ENCODE results near the gene CYSRT1.

The CYSRT1 gene

GRCh38 chr9:137271696-137272076 is 46.7 kb downstream of the CYSRT1 start:
- no peak for DNase-seq (ENCODE audit: low read depth)
- H3K4me3 ChIP-seq (ENCODE audit: low read length): no peak overlapping the region
- TF ChIP-seq, protein P1, sequence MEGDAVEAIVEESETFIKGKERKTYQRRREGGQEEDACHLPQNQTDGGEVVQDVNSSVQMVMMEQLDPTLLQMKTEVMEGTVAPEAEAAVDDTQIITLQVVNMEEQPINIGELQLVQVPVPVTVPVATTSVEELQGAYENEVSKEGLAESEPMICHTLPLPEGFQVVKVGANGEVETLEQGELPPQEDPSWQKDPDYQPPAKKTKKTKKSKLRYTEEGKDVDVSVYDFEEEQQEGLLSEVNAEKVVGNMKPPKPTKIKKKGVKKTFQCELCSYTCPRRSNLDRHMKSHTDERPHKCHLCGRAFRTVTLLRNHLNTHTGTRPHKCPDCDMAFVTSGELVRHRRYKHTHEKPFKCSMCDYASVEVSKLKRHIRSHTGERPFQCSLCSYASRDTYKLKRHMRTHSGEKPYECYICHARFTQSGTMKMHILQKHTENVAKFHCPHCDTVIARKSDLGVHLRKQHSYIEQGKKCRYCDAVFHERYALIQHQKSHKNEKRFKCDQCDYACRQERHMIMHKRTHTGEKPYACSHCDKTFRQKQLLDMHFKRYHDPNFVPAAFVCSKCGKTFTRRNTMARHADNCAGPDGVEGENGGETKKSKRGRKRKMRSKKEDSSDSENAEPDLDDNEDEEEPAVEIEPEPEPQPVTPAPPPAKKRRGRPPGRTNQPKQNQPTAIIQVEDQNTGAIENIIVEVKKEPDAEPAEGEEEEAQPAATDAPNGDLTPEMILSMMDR (conservative IDR thresholded peaks at IDR 0.05; ENCODE audit: low read length): no peak

- DNase-seq (ENCODE audit: low read depth): no peak
- TF ChIP-seq, protein P1 (conservative IDR thresholded peaks at IDR 0.05; ENCODE audit: low read length): no peak
- H3K4me3 ChIP-seq (ENCODE audit: low read length): no peak overlapping the region
Measured at GRCh38 chr9:137272241-137273094, 47.5 kb downstream of the CYSRT1 start.

GRCh38 chr9:137273095-137273490 is 48.1 kb downstream of the CYSRT1 start:
- no peak for DNase-seq (ENCODE audit: low read depth)
- TF ChIP-seq, protein P1 (conservative IDR thresholded peaks at IDR 0.05; ENCODE audit: low read length): no peak

DNA sequence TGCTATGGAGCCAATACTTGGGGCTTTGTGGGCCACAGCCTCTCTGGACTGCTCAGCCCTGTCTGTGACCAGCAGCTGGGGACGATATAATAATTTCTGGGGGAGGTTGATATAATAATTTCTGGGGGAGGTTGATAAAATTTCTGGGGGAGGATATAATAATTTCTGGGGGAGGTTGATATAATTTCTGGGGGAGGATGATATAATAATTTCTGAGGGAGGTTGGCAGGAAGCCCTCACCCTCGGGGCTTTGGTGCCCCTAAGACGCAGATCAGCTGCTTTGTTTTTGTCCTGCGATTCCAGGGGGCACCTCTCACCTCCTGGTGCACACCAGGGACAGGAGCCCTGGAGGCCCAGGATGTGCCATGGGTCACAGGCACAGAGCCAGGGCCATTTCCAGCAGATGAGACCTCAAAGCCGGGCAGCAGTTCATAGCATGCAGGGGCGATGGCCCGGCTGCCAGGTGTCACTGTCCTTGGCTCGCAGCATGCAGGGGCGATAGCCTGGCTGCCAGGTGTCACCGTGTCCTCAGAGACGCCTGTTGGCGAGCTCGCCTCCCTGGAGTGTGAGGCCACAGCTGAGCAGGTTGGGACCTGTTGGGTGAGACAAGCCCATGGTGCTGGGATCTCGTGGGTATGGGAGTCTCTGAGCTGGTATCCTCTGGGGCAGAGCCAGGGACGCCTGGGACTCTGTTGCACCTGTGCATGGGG is 48.8 kb downstream of the CYSRT1 start:
- H3K4me3 ChIP-seq (ENCODE audit: low read length): no peak overlapping the region
- TF ChIP-seq, protein P1 (conservative IDR thresholded peaks at IDR 0.05; ENCODE audit: low read length): no peak
- DNase-seq (ENCODE audit: low read depth): no peak

More at GRCh38 chr9:137273095-137273490, 48.1 kb downstream of the CYSRT1 start:
- H3K4me3 ChIP-seq (ENCODE audit: low read length): no peak overlapping the region

GRCh38 chr9:137275203-137275587 is 50.2 kb downstream of the CYSRT1 start:
- no peak for DNase-seq (ENCODE audit: low read depth)
- no peak overlapping the region for H3K4me3 ChIP-seq (ENCODE audit: low read length)
- TF ChIP-seq, protein P1 (conservative IDR thresholded peaks at IDR 0.05; ENCODE audit: low read length): no peak
